ENCODE data around the gene SLC6A20.

DNA sequence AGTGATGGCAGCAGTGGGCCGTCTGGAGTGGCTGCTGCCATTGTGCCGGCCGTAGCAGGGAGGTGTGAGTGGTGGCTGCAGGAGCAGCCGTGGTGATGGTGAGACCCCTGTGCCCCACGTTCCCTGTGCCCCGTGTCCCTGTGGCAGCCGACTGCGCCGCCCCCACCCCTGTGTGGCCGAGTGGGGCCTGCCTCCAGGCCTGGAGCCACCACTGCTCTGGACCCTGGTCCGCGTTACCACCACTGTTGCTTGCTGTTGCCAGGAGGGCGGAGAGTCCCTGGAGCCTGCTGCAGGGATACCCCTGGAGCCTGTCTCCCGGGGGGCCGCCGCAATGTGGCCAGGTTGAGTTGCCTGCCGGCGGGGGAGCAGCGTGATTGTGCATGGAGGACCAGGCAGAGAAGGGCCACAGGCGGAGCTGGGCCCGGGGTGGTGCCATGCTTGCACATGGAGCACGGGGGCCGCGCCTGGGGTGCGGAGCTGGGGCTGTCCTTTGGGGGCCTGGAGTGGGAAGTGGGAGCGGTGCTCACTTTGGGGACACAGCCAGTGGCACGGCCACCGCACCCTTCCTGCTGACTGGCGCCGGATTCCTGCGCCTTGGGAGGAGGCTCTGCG lies 50.1 kb downstream of the SLC6A20 start:
- TF ChIP-seq CTCF (IDR thresholded peaks at IDR 0.05) (no peak), POLR2A (IDR thresholded peaks at IDR 0.05) (no peak)
